Measurements from ENCODE around the gene SORD.
A peak's percentile ranks its signal among the peaks of the same experiment; 100 is the strongest.

Gene SORD

GRCh38 chr15:45116482-45117307 lies 93.7 kb downstream of the SORD start:
- DNase-seq (ENCODE audit: low read depth in 2 of 2) = no peak

- DNase-seq (ENCODE audit: low read depth in 2 of 2) = no peak
These were observed 94.5 kb downstream of the SORD start for GRCh38 chr15:45117308-45118130.

- DNase-seq (ENCODE audit: low read depth in 2 of 2) = peak; percentile 66 to 71
These were observed 95.2 kb downstream of the SORD start for GRCh38 chr15:45118131-45118588.

- no peak for DNase-seq (ENCODE audit: low read depth in 2 of 2)
These were observed 96.0 kb downstream of the SORD start for GRCh38 chr15:45118996-45119395.

- no peak for DNase-seq (ENCODE audit: low read depth in 2 of 2)
These were observed 97.3 kb downstream of the SORD start for GRCh38 chr15:45120081-45120972.

GRCh38 chr15:45121020-45121419 lies 98.0 kb downstream of the SORD start:
- DNase-seq (ENCODE audit: low read depth in 2 of 2) = no peak

- DNase-seq (ENCODE audit: low read depth in 2 of 2) = no peak
These were observed 98.9 kb downstream of the SORD start for GRCh38 chr15:45121706-45122417.

GRCh38 chr15:45122719-45123118 lies 99.7 kb downstream of the SORD start:
- DNase-seq (ENCODE audit: low read depth in 2 of 2) = no peak

GRCh38 chr15:45123397-45123796 lies 100.4 kb downstream of the SORD start:
- DNase-seq (ENCODE audit: low read depth in 2 of 2) = no peak

- DNase-seq (ENCODE audit: low read depth in 2 of 2) = peak in 1 of 2 donors; percentile 29
These were observed 103.7 kb downstream of the SORD start for GRCh38 chr15:45126535-45127158.
